Breast epithelium (tissue), 3 donors: ENCODE results near the gene EHHADH. TPM values are rescaled to one million over a fixed set of nuclear protein-coding genes. Genes with fewer than 3 reads are reported as not detected.

Experiments used
- total RNA-seq, 3 donors: library from RNA; depleted of rRNA; stranded (reverse); fragments of >200 nt; gene quantifications; one replicate each; pipeline ENCODE4 v1.1.0, GENCODE V29; 2016

The EHHADH gene
- total RNA-seq, 3 donors from 2014 or later: 5.6 to 10.6 (median 6.7) TPM

Other genes with a start within 250 kb of the EHHADH start
- gene C3orf70, start 101.0 kb downstream of the EHHADH start, total RNA-seq: 1 to 10 TPM; 1.3 to 4.8 (median 3.8) TPM
- gene MAP3K13, start 109.1 kb upstream of the EHHADH start, total RNA-seq: 10 to 100 TPM in 2 of 3 donors, 1 to 10 TPM in 1; 9.1 to 34.7 (median 23.9) TPM
- gene TMEM41A, start 245.0 kb upstream of the EHHADH start, total RNA-seq: 10 to 100 TPM; 11.5 to 22.2 (median 15.1) TPM